ENCODE data around the gene NUP205.

The NUP205 gene

GRCh38 chr7:135644154-135644553 lies 86.4 kb downstream of the NUP205 start:
- no peaks in the 10 kb centered on the region for H3K9me3 ChIP-seq (ENCODE audit: control insufficient read depth, insufficient read depth, low read depth, low read length)
- H3K36me3 ChIP-seq (ENCODE audit: control insufficient read depth in 2 of 2, insufficient read depth in 1 of 2, low read length in 2 of 2) = peaks cover 51 to 88% of the 10 kb centered on the region in 2 experiments
- no peak for TF ChIP-seq ZNF521 (tag by site-specific recombination; IDR thresholded peaks at IDR 0.05)
- TF ChIP-seq ZNF792 (tag by site-specific recombination; IDR thresholded peaks at IDR 0.05) = no peak
- TF ChIP-seq PATZ1 (tag by site-specific recombination; IDR thresholded peaks at IDR 0.05) = no peak
- TF ChIP-seq ZNF18 (tag by site-specific recombination; IDR thresholded peaks at IDR 0.05) = no peak
- no peak for TF ChIP-seq ZNF555 (tag by site-specific recombination; conservative IDR thresholded peaks at IDR 0.05)
- TF ChIP-seq ZNF529 (tag by site-specific recombination; IDR thresholded peaks at IDR 0.05; ENCODE audit: insufficient replicate concordance) = no peak
- no peak for TF ChIP-seq ZNF560 (tag by site-specific recombination; IDR thresholded peaks at IDR 0.05; ENCODE audit: borderline replicate concordance)
- no peak for TF ChIP-seq SCRT1 (tag by site-specific recombination; IDR thresholded peaks at IDR 0.05; ENCODE audit: borderline replicate concordance)
- no peak for TF ChIP-seq ZNF777 (tag by site-specific recombination; IDR thresholded peaks at IDR 0.05; ENCODE audit: borderline replicate concordance)
- no peak for TF ChIP-seq ZNF239 (tag by site-specific recombination; IDR thresholded peaks at IDR 0.05)
- TF ChIP-seq ZBTB44 (tag by site-specific recombination; IDR thresholded peaks at IDR 0.05) = no peak
- TF ChIP-seq ZNF624 (tag by site-specific recombination; IDR thresholded peaks at IDR 0.05) = no peak
- no peak for TF ChIP-seq ZNF514 (tag by site-specific recombination; IDR thresholded peaks at IDR 0.05)
- no peak for TF ChIP-seq ZNF776 (tag by site-specific recombination; IDR thresholded peaks at IDR 0.05; ENCODE audit: borderline replicate concordance)
- TF ChIP-seq ZNF701 (tag by site-specific recombination; IDR thresholded peaks at IDR 0.05) = no peak
- TF ChIP-seq ZNF623 (tag by site-specific recombination; IDR thresholded peaks at IDR 0.05) = no peak
- TF ChIP-seq KLF10 (tag by site-specific recombination; IDR thresholded peaks at IDR 0.05) = no peak
- no peak for TF ChIP-seq ZNF510 (tag by site-specific recombination; IDR thresholded peaks at IDR 0.05; ENCODE audit: insufficient replicate concordance)
- no peak for TF ChIP-seq KLF17 (tag by site-specific recombination; IDR thresholded peaks at IDR 0.05)
- no peak for TF ChIP-seq ZNF513 (tag by site-specific recombination; IDR thresholded peaks at IDR 0.05)
- H3K27ac ChIP-seq (ENCODE audit: extremely low read depth, low read depth, low read length) = no peak overlapping the region
- POLR2A ChIA-PET = no interaction called here
- H3K4me3 ChIP-seq (ENCODE audit: low read depth, low read length) = no peak overlapping the region
- H3K4me1 ChIP-seq (ENCODE audit: control insufficient read depth, insufficient read depth, low read length) = no peaks in the 10 kb centered on the region
- CTCF ChIA-PET = interaction anchor here (0.6 to 3.9 kb wide), 15 partner anchors 9 to 590 kb away, joined by 3 to 25 read pairs (median 5); no protein-coding TSS in a partner anchor

Data from HEK293 (cell line).